AG09309 (cell line): ENCODE measurements around the gene ATG4C.

Experiments used
- DNase-seq: peaks from one replicate; pipeline ENCODE4 v3.0.0-alpha.2; 2010; ENCODE audit warnings: low read depth
- H3K4me3 ChIP-seq: 2 replicates; pipeline ENCODE4 v1.5.1; 2011; ENCODE audit warnings: mild to moderate bottlenecking, low read depth, low read length, moderate library complexity; ENCODE audit not compliant: control insufficient read depth
- CTCF ChIP-seq: IDR thresholded peaks from 2 replicates; pipeline ENCODE4 v1.5.1; 2011; ENCODE audit warnings: mild to moderate bottlenecking, low read depth, low read length, inconsistent platforms; ENCODE audit not compliant: insufficient read depth, control insufficient read depth; ENCODE audit errors: missing control alignments

ATG4C gene

GRCh38 chr1:62882201-62883104 is 98.5 kb downstream of the ATG4C start:
- TF ChIP-seq CTCF = no peak
- DNase-seq = no peak
- H3K4me3 ChIP-seq = no peak overlapping the region

- TF ChIP-seq CTCF = no peak
- no peak overlapping the region for H3K4me3 ChIP-seq
- no peak for DNase-seq
Measured at GRCh38 chr1:62884156-62884740, 100.3 kb downstream of the ATG4C start.

- no peak for DNase-seq
- no peak for TF ChIP-seq CTCF
Measured at GRCh38 chr1:62887799-62888507, 104.0 kb downstream of the ATG4C start.

GRCh38 chr1:62891956-62892562 is 108.1 kb downstream of the ATG4C start:
- H3K4me3 ChIP-seq = no peak overlapping the region
- no peak for TF ChIP-seq CTCF
- DNase-seq = no peak

More at GRCh38 chr1:62887799-62888507, 104.0 kb downstream of the ATG4C start:
- no peak overlapping the region for H3K4me3 ChIP-seq

GRCh38 chr1:62897788-62898187 is 113.9 kb downstream of the ATG4C start:
- no peak overlapping the region for H3K4me3 ChIP-seq
- DNase-seq = no peak
- no peak for TF ChIP-seq CTCF

GRCh38 chr1:62900566-62900965 is 116.6 kb downstream of the ATG4C start:
- no peak overlapping the region for H3K4me3 ChIP-seq
- TF ChIP-seq CTCF = no peak
- no peak for DNase-seq
